Umbilical cord (tissue), 2 donors: ENCODE measurements around the gene TXNDC12. TPM values are rescaled to one million over a fixed set of nuclear protein-coding genes. Genes with fewer than 3 reads are reported as not detected.
"Not testable (repeated sequence)": the region's sequence is repeated elsewhere in the genome, so short reads cannot be mapped to it uniquely, and the experiment has no call there.

Source experiments
- DNase-seq: peaks from one replicate; pipeline ENCODE4 v3.0.0-alpha.2; 2015; ENCODE audit warnings: low spot score
- total RNA-seq: library from RNA; depleted of rRNA; stranded (reverse); fragments of >200 nt; gene quantifications from one replicate; pipeline ENCODE4 v1.2.3, GENCODE V29; 2014; ENCODE audit warnings: low replicate concordance; ENCODE audit not compliant: insufficient read depth

The TXNDC12 gene
- total RNA-seq: 16.6 TPM

- DNase-seq: peak; percentile 94
These were observed at the start of gene TXNDC12 for GRCh38 chr1:52055066-52055865. Gene TXNDC12, minus strand, starts transcription at chr1:52055191. Its CDS starts 95 bp downstream, at chr1:52055096.

- DNase-seq: no peak
These were observed 47.5 kb upstream of the TXNDC12 start for GRCh38 chr1:52102336-52103013.

GRCh38 chr1:52098139-52098871 lies 43.3 kb upstream of the TXNDC12 start:
- no peak for DNase-seq

- DNase-seq: no peak
These were observed 41.2 kb upstream of the TXNDC12 start for GRCh38 chr1:52096216-52096615.

GRCh38 chr1:52094300-52094699 lies 39.3 kb upstream of the TXNDC12 start:
- DNase-seq: not testable (repeated sequence)

GRCh38 chr1:52087892-52088291 lies 32.9 kb upstream of the TXNDC12 start:
- DNase-seq: not testable (repeated sequence)

- no peak for DNase-seq
These were observed 25.0 kb upstream of the TXNDC12 start for GRCh38 chr1:52080014-52080415.

GRCh38 chr1:52077277-52077676 lies 22.3 kb upstream of the TXNDC12 start:
- not testable (repeated sequence) for DNase-seq

GRCh38 chr1:52072291-52072690 lies 17.3 kb upstream of the TXNDC12 start:
- DNase-seq: no peak

GRCh38 chr1:52070704-52071103 lies 15.7 kb upstream of the TXNDC12 start:
- no peak for DNase-seq

GRCh38 chr1:52063192-52063591 lies 8.2 kb upstream of the TXNDC12 start:
- DNase-seq: no peak

- DNase-seq: no peak
These were observed 5.8 kb upstream of the TXNDC12 start for GRCh38 chr1:52060822-52061221.

- DNase-seq: no peak
These were observed 4.9 kb upstream of the TXNDC12 start for GRCh38 chr1:52059888-52060287.

GRCh38 chr1:52059321-52059720 lies 4.3 kb upstream of the TXNDC12 start:
- DNase-seq: peak; percentile 12

- DNase-seq: no peak
These were observed 3.0 kb upstream of the TXNDC12 start for GRCh38 chr1:52057876-52058415.

GRCh38 chr1:52057255-52057654 lies 2.3 kb upstream of the TXNDC12 start:
- no peak for DNase-seq

- DNase-seq: no peak
These were observed 1.9 kb upstream of the TXNDC12 start for GRCh38 chr1:52056937-52057231.

GRCh38 chr1:52056163-52056936 lies 1.4 kb upstream of the TXNDC12 start, which contains the start of gene BTF3L4:
Gene BTF3L4, plus strand, starts transcription at chr1:52056295. Its CDS starts 3,553 bp downstream, at chr1:52059848.
- DNase-seq: peak; percentile 97

GRCh38 chr1:52055866-52056162 lies 823 bp upstream of the TXNDC12 start:
- DNase-seq: no peak

GRCh38 chr1:52054496-52055065 lies 410 bp downstream of the TXNDC12 start:
- DNase-seq: no peak

- DNase-seq: no peak
These were observed 1.1 kb downstream of the TXNDC12 start for GRCh38 chr1:52053862-52054261.
